Adrenal gland (tissue), 5 donors: Measurements from ENCODE around the gene RNF8.

Source experiments
- POLR2A ChIP-seq, 2 donors: fragments of 450-650 bp; IDR thresholded peaks; one replicate each; pipeline ENCODE4 v1.6.1; 2017; ENCODE audit warnings: antibody characterized with exemption in 2 of 2, mild to moderate bottlenecking in 2 of 2, moderate library complexity in 1 of 2
- TF ChIP-seq, protein P1 (sequence below), 6 experiments: fragments of 450-650 bp in 4 of 6; fragments of 200-600 bp in 2 of 6; sonication (generic) in 1 of 6; IDR thresholded peaks; 1 replicate in 5 of 6; 2 replicates in 1 of 6; pipeline versions ENCODE4 v1.5.1 to v1.8.0; 2016 to 2021; ENCODE audit warnings: antibody characterized with exemption in 6 of 6, mild to moderate bottlenecking in 2 of 6, moderate library complexity in 1 of 6
- donor health status: DM: no; HTN: no; CAD: no.

DNA sequence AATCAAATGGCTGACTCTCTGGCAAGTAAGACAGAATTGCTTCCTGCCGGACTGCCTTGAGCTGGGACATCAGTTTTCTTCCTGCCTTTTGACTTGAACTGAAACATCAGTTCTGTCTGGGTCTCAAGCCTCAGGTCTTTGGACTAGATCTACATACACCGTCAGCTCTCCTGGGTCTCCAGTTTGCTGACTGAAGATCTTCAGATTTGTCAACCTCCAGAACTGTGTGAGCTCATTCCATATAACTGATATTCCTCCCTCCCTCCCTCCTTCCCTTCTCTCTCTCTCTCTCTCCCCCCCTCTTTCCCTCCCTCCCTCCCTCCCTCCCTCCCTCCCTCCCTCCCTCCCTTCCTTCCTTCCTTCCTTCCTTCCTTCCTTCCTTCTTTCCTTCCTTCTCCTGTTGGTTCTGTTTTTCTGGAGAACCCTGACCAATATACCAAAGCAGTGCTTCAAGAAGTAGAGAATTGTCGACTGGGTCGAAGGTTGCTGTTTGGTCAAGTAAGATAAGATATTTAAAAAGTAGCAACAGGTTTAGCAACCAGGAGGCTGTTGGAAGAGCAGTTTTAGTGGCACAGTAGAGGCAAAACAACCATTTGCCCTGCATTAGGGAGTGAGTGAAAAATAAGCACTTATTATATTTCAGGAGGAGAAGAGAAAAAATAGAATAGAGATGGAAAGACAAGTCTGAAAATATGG, 46.2 kb downstream of the RNF8 start:
- TF ChIP-seq, protein P1, sequence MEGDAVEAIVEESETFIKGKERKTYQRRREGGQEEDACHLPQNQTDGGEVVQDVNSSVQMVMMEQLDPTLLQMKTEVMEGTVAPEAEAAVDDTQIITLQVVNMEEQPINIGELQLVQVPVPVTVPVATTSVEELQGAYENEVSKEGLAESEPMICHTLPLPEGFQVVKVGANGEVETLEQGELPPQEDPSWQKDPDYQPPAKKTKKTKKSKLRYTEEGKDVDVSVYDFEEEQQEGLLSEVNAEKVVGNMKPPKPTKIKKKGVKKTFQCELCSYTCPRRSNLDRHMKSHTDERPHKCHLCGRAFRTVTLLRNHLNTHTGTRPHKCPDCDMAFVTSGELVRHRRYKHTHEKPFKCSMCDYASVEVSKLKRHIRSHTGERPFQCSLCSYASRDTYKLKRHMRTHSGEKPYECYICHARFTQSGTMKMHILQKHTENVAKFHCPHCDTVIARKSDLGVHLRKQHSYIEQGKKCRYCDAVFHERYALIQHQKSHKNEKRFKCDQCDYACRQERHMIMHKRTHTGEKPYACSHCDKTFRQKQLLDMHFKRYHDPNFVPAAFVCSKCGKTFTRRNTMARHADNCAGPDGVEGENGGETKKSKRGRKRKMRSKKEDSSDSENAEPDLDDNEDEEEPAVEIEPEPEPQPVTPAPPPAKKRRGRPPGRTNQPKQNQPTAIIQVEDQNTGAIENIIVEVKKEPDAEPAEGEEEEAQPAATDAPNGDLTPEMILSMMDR (IDR thresholded peaks at IDR 0.05) = no peak
- no peak for TF ChIP-seq POLR2A (IDR thresholded peaks at IDR 0.05)
